GM18867 (cell line): ENCODE measurements around the gene LIPC.

ENCODE experiments used
- ATAC-seq: cut with Tn5 transposase; IDR thresholded peaks from one replicate; pipeline ENCODE4 v1.9.1; 2021; ENCODE audit warnings: mild to moderate bottlenecking, moderate library complexity; ENCODE audit not compliant: unreplicated experiment

Gene LIPC

GRCh38 chr15:58431221-58432149 is at the start of gene LIPC:
TSS of gene LIPC (plus strand) at chr15:58431991. CDS start at chr15:58432033, 42 bp downstream.
- ATAC-seq: no peak

DNA sequence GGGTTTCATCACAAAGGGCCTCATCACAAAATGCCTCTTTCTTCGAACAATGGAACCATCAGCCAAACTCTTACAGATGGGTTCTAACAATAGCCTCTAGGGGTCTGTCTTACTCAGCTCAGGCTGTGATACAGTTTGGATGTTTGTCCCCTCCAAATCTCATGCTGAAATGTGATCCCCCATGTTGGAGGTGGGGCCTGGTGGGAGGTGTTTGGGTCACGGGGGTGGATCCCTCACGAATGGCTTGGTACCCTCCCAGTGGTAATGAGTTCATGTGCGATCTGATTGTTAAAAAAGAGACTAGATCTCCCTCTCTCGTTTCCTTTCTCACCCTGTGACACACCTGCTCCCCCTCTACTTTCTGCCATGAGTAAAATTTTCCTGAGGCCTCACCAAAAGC is 47.9 kb upstream of the LIPC start:
- ATAC-seq: no peak

GRCh38 chr15:58384667-58385066 is 47.1 kb upstream of the LIPC start:
- no peak for ATAC-seq

- ATAC-seq: no peak
Observed at GRCh38 chr15:58386081-58386480, 45.7 kb upstream of the LIPC start.

- ATAC-seq: no peak
Observed at GRCh38 chr15:58386641-58387040, 45.1 kb upstream of the LIPC start.

- ATAC-seq: no peak
Observed at GRCh38 chr15:58387130-58387529, 44.7 kb upstream of the LIPC start.

GRCh38 chr15:58388211-58388610 is 43.6 kb upstream of the LIPC start:
- ATAC-seq: no peak

GRCh38 chr15:58390118-58390517 is 41.7 kb upstream of the LIPC start:
- ATAC-seq: no peak

DNA sequence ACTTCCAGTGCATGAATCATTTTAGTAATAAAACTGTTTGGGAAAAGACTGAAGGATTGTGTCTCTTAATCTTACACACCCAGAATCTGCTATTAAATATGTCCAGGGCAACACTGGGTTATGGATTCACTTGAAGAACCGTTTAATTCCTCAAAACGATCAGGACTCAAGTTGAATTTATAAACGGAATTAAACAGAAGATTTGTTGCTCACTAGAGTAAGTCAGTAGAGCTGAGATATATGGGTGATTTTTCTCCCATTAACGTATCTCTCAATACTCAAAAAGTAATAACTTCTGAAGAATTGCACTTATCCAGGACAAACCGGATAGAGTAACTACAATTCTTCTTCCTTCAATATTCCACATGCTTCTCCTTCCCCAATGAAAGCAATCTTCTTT is 41.1 kb upstream of the LIPC start:
- no peak for ATAC-seq

DNA sequence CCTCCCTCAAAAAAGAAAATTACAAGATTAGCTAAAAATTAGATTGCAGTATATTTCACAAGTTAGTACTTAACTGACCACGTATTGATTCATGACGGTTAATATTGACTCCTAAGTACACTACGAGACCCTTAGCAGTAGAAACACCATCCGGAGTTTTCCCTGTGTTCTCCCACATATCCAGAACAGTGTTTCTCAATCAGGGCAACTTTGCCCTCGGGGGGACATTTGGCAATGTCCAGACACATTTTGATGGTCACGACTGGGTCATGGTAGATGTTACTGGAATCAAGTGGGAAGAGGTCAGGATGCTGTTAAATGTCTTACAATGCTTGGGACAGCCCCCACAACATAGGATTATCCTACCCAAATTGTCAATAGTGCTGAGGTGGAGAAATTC is 40.7 kb upstream of the LIPC start:
- ATAC-seq: no peak

DNA sequence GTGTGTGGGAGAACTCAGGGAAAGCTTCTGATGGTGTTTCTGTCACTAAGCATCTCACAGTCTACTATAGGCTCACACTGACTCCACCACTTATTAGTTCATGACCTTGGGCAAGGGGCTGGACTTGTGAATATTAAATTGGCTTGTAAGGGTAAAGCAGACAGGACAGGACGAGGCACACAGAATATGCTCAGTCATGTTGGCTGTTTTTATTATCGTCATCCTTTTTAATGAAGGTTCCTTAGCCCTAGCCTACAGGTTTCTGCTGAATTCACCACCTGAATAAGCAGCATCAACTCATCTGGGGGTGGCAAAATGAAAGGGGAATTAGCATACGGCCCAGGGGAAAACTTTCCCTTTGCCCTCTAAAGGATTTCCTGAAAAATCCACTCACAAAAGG is 39.6 kb upstream of the LIPC start:
- ATAC-seq: no peak

DNA sequence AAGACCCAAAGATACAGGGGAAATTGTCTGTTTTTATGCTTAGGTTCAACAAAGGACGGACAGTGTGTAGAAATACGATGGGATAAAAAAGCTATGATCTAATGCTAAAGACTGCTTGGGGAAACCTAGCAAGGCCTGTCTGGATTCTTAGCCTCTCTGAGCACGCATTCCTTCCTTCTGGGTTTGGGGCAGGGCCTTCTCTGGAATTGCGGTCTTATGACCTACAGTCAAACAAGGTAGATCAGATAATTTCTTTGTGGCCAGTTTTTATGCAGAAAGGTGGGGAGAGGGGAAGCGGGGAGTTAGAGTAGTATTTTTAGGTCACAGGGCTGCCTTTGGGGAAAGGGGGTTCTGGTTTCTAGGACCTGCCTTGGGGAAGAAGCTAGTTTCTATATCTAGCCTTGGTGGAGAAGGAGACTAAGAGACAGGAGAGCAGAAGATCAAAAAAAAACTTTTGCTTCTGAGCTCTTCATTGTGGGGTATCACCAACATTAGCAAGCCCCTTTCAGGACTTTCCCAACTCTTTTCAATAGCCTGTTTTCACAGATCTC is 39.1 kb upstream of the LIPC start:
- ATAC-seq: no peak

DNA sequence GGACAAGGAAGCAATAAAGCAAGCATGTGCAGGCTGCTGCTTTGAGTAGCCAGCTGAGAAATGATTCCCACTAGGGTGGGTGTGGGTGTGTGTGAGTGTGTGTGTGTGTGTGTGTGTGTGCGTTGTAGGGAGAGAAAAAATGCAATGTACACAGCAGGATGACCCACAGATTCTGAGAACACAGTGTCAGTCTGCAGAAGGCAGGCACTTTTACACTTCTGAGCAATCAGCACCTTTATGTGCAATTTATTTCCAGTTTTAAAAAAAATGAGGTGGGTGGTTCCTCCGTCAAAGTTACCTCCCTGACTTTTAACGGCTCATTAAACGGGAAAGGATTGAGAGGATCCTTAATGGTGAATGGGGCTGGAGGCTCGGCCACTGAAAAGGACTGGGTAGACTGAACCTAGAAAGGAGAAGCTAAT is 38.5 kb upstream of the LIPC start:
- no peak for ATAC-seq

DNA sequence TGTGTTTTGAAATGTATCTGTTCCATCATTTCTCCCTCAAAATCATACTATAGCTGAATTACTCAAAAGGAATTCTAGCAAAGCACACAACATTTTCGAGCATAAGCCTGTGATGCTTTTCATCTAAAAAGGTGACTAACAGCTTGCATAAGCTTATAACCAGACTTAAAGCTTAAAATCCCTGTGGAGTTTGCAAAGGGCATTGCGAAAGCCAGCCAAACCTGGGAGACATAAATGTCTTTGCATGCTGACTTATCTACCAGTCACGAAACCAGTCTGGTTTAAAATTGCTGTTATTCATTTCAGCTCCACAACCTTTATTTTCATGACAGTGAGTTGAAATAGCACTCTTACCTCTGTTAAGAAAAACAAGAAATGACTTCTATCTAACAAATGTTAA is 35.6 kb upstream of the LIPC start:
- ATAC-seq: no peak

GRCh38 chr15:58398071-58398470 is 33.7 kb upstream of the LIPC start:
- no peak for ATAC-seq

DNA sequence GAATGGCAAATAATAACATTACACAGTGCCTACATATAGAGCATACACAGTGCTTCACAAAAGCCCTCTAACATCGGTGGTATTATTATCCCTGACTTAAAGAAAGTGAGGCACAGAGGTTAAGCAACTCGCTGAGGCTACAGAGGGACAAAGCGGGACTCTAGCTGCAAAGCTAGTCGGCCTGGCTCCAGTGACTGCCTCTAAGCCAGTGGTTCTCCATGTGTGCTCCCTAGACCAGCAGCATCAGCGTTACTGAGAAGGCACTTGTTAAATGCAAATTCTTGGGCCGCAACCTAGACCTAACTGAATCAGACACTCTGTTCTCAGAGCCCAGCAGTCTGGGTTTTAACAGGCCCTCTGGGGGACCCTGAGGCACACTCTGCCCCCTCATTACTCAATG is 33.1 kb upstream of the LIPC start:
- ATAC-seq: no peak

GRCh38 chr15:58399739-58400138 is 32.1 kb upstream of the LIPC start:
- no peak for ATAC-seq

DNA sequence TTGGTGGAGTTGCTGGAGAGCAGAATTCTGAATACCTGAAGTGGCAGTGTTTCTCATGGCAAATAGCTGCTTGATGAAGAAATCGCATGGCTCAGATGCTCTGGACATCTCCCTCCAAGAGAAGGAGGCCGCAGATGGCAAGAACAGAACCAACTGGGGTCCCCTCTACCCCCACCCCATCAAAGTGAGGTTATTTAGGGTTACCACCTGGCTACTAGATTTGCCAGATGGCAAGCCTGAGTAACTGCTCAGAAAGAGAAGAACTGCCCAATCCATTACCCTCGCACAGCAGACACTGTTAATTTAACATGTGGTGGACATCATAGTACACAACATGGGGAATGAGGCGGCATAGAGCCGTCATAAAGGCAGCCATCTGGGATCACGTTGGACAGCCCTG is 30.5 kb upstream of the LIPC start:
- no peak for ATAC-seq

GRCh38 chr15:58401991-58402649 is 29.7 kb upstream of the LIPC start:
- no peak for ATAC-seq

- no peak for ATAC-seq
Observed at GRCh38 chr15:58403581-58403980, 28.2 kb upstream of the LIPC start.

DNA sequence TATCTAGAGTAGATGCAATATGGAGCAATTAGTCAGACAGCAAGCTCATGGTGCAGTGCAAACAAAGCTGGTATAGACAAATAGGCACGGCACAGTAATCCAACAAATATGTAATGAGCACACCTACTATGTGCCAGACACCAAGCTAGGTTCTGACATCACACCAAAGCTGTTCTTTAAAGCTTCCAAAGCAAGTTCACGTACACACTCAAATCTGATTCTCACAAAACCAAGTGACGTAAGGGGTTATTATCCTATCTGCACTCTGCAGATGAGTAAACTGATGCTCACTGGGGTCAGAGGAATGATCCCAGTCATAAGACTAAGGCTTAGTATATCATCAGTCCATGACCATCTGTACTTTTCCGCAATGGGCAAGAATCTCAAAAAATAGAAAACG is 27.8 kb upstream of the LIPC start:
- no peak for ATAC-seq

- no peak for ATAC-seq
Observed at GRCh38 chr15:58404722-58405121, 27.1 kb upstream of the LIPC start.
